SK-N-SH treated with all-trans-retinoic acid at 6 μM for 48 hours (cell line): ENCODE measurements around the gene TXNDC16.

Experiments used
- PPARA ChIP-seq: fragments of 250-450 bp; sonication (Bioruptor Pico); IDR thresholded peaks from 2 replicates; pipeline ENCODE4 v1.5.0; 2020; ENCODE audit warnings: mild to moderate bottlenecking, borderline replicate concordance
- RARB ChIP-seq: fragments of 250-450 bp; sonication (Bioruptor Pico); IDR thresholded peaks from 2 replicates; pipeline ENCODE4 v1.8.0; 2021; ENCODE audit warnings: mild to moderate bottlenecking, moderate library complexity
- ZFP3 ChIP-seq: fragments of 250-450 bp; sonication (Bioruptor Pico); IDR thresholded peaks from 2 replicates; pipeline ENCODE4 v1.5.0; 2020; ENCODE audit warnings: mild to moderate bottlenecking, moderate library complexity
- ZFP30 ChIP-seq: fragments of 450-650 bp; formaldehyde crosslinking; IDR thresholded peaks from 2 replicates; pipeline ENCODE4 v1.5.0; 2022; ENCODE audit warnings: mild to moderate bottlenecking, moderate library complexity

- TF ChIP-seq ZFP3 (CRISPR knock-in tag): no peak
- no peak for TF ChIP-seq RARB (CRISPR knock-in tag)
- no peak for TF ChIP-seq PPARA
- no peak for TF ChIP-seq ZFP30
Observed at GRCh38 chr14:52563120-52563519, 10.8 kb upstream of the TXNDC16 start.
